ENCODE measurements around the gene KCNIP2.

The KCNIP2 gene

GRCh38 chr10:101782811-101783735 is 60.5 kb downstream of the KCNIP2 start, which contains the start of gene NPM3:
Gene NPM3 (minus strand): TSS chr10:101783446. CDS start chr10:101783390, 56 bp downstream.
- peak; percentile 86 for DNase-seq (ENCODE audit: low read depth)

DNA sequence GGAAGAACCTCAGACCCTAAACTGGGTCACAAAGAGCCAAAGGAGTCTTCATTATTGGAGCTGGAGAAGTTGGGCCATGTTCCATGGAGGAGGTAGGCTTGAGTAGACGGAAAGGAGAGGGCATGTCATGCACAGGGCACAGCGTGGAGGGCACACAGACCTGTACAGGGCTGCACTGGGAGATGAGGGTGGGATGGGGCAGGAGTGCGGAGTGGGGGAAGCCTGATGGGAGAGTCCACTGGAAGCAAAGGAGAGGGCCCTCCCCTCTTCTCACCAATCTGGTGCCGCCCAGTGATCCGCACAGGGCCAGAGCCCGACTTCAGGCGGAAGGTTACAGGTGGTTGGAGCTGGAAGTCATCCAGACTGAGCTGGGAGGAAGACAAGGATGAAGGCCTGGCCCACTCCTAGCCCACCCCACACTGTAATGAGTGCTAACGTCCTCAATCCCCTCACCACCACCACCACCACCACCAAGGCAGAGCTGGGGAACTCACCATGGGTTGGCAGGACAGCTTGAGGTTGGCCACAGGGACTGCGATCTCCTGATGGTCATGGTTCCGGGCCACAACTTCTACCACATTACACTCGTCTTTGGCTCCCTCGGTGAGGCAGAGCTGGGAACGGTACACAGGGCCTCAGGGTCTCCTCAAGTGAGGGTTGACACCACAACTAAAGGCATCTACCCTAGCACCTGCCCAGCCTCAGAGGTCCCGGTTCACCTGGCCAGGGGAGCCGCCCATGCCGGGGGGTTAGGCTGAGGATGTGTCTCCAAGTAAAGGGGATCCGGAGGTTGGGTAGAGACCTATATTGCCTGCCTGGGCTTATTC is 61.4 kb downstream of the KCNIP2 start:
- DNase-seq (ENCODE audit: low read depth) = no peak

DNA sequence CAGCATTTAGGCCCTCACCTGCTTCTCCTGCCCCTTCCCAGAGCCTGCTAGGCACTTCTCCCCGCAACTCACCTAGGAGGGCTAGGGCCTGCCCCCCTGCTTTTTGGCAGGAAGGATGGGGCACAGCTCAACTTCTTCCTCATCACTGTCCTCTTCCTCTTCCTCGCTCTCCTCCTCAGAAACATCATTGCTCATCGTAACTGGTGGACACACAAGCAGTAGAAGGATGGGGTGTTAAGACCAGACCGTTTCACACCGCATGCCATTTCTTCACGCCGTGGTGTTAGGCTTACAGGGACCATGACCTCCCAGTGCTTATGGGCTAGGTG is 62.0 kb downstream of the KCNIP2 start:
- DNase-seq (ENCODE audit: low read depth) = no peak

DNA sequence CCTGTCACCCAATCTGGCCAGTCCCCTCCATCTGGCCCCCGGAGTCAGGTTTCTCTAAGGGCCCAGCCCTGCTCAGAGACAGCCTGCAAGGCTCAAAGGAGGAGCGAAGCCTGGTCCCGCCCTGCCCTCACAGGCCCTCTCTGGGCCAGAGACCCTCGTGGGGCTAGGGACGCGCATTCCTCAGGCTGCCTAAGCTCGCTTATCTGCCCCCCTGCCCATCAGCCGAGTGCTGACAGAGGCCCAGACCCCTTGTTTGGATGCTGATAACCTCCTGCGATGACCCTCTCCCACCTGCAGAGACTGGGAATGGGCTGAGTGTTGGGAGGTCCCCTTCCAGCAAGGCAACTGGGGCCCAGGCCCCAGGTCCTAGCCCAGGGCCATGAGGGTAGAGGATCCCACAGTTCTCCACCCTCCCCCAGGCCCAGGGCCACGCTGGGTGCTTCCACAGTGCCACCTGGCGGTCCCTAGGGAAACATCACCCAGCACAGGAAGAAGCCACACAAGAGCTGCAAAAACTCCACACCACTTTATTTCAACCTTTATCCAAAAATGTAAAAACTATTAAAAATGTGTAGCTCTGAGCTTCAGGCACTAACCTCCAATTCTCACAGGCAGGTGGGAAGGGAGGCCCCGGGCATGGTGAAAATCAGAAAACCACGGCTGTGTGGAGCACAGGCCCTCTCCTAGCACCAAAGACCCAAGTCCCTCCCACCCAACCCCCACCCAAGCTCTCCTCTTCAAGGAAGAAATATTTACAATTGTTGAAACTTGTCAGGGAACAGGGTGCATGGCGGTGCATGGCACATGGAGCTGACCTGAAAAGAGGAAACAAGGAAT is 62.6 kb downstream of the KCNIP2 start:
- DNase-seq (ENCODE audit: low read depth) = peak; percentile 62

GRCh38 chr10:101780187-101780817 is 63.3 kb downstream of the KCNIP2 start:
- no peak for DNase-seq (ENCODE audit: low read depth)

- peak; percentile 78 for DNase-seq (ENCODE audit: low read depth)
Measured at GRCh38 chr10:101779544-101780186, 63.9 kb downstream of the KCNIP2 start.

DNA sequence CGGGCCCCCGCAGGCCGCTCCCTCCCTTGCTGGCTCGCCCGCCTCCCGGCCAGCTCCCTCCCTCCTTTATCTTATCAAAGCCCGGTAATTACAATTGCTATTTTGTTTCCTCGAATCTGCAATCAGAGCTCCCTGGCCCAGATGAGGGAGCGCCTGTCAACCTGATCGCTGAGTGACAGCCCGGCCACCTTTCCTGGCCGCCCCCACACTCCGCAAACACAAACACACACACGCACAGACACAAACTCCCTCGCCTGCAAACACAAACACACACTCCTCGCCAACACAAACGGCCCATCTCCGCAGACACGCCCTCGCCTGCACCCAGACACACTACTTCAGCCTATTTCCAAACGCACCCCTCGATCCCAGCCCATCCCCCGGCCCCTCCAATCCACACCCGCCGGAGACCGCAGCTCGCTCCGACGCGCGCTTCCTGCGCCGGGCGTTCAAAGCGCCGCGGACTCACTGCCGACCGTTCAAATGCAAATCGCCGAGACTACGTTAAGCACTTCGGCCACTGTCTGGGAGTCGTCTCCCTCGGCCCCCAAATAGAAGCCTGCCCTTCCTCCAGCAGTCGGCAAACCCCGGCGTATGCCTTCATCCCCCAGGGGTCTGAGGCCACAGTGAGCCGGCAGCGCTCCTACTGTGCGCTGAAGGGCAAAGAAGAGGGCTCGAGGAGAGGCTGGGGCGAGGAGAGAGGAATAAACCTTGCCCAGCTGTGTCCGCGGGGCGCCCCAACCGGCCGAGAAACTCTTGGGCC is 64.6 kb downstream of the KCNIP2 start:
- DNase-seq (ENCODE audit: low read depth) = no peak

DNA sequence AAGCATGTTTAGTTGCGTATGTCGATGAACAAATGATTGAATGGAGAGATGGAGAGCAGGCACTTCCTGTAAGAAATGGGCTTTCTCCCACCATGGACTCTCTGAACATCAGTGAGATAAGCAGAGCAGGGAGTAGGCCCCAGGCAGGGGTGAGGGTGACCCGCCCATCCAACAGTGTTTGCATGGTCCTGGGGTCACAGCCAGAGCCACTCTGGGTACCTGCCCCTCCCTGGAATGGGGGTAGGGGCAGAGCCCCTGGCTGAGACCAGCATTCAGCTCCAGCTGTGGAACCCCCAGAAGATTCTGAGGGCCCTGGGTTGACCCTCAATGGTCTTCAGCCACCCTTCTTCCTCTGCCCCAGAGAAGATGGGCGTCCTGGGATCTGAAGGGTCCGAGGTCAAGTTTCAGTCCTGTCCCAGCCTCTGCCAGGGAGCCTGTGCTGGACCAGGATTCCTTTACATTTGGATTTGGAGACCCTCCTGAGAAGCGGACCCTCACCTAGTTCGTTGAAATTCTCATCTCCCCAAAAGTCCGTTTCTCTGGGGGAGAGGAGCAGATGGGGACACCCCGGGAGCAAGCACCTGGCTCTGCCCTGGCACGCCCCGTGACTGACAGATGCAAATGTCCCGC is 65.3 kb downstream of the KCNIP2 start:
- no peak for DNase-seq (ENCODE audit: low read depth)

- no peak for DNase-seq (ENCODE audit: low read depth)
Measured at GRCh38 chr10:101777619-101778145, 65.9 kb downstream of the KCNIP2 start.

- DNase-seq (ENCODE audit: low read depth) = no peak
Measured at GRCh38 chr10:101776161-101776817, 67.3 kb downstream of the KCNIP2 start.

All from activated T-cell treated with anti-CD3 and anti-CD28 coated beads for 24 hours (primary cell).